ENCODE data around the gene MRPL54.

DNA sequence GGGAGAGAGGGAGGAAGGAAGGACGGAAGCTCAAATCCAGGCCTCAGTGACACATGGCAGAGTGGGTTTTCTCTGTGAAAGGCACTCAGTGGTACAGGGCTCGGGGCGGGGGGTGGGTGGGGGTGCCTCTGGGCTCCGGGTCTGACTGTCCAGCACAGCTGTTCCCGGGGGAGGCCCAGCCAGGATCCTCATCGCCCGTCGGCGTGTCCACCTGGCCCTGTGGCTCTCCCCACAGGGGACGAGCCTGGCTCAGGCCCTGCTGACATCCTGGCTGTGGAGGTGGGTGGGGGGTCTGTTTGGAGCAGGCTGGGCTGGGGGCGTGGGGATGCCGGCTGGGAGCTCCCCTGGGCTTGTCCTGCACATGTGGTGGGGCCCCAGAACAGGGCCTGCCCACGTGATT lies 41.9 kb downstream of the MRPL54 start:
- TF ChIP-seq CTCF (IDR thresholded peaks at IDR 0.05; ENCODE audit: insufficient read depth, low read length) (no peak), POLR2AphosphoS5 (IDR thresholded peaks at IDR 0.05; ENCODE audit: low read depth) (no peak)

Measured in HL-60 (cell line).